T-helper 2 cell treated with Interferon-gamma antibody and Interleukin-4, amounts not matched to agents 5 μg/mL and 100 μg/mL, for 36 hours (primary cell): ENCODE results near the gene CD300LF.
A peak's percentile ranks its signal among the peaks of the same experiment; 100 is the strongest.

Experiments
- DNase-seq: peaks from one replicate; pipeline ENCODE4 v3.0.0; 2021; ENCODE audit warnings: low spot score
- H3K27ac Mint-ChIP-seq: one replicate; pipeline ENCODE4 v1.8.0; 2021; ENCODE audit warnings: mild to moderate bottlenecking, mixed read lengths
- H3K27me3 Mint-ChIP-seq: one replicate; pipeline ENCODE4 v1.8.0; 2021; ENCODE audit warnings: low read depth, mixed read lengths
- H3K36me3 Mint-ChIP-seq: one replicate; pipeline ENCODE4 v1.8.0; 2021; ENCODE audit warnings: low read depth, mixed read lengths
- H3K4me1 Mint-ChIP-seq: one replicate; pipeline ENCODE4 v1.8.0; 2021; ENCODE audit warnings: low read depth, mixed read lengths
- H3K4me3 Mint-ChIP-seq: one replicate; pipeline ENCODE4 v1.8.0; 2022; ENCODE audit warnings: mild to moderate bottlenecking, moderate library complexity, mixed read lengths
- H3K9me3 Mint-ChIP-seq: one replicate; pipeline ENCODE4 v1.8.0; 2021; ENCODE audit warnings: mixed read lengths

The CD300LF gene

DNA sequence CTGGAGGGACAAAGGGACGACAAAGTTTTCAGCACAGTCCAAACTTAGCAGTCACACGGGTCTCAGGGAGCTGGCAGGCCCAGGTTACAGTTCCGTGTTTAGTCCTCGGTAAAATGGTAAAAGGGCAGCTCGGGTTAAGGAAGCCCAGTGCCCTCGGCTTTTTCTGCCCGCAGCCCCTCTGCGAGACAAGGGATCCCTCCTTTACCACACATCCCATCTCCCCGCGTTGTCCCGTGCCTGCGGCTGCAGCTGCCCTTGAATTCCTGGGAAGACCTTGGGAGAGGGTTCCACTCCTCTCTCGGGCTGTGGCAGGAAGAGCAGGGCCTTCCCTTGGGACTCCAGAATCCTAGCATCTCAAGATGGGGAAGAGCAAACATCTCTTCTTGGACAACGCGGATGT, 17.1 kb upstream of the CD300LF start:
- Mint-ChIP-seq H3K27me3 (peaks cover 5% of the 10 kb centered on the region), H3K4me3 (no peak overlapping the region), H3K27ac (no peak overlapping the region), H3K4me1 (peaks cover 18% of the 10 kb centered on the region), H3K36me3 (peaks cover 1% of the 10 kb centered on the region), H3K9me3 (no peaks in the 10 kb centered on the region)
- no peak for DNase-seq

DNA sequence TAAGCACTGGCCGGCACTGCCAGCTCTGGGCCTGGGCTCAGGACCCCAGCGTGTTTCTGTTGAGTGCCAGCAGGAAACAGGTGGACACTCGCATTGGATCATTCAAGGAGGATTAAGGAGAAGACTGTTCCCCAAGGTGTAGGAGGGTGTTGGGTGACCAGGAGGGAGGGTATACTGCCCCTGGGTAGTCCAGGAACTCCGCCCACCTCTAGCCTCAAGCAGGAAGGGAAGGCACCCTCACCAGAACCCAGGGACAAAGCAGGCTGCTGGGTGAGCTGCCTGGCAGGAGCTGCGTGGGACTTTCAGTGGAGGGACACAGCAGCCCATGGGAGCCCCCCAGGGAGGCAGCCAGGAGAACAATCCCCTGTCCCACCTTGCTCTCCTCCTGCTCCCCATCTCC, 16.6 kb upstream of the CD300LF start:
- DNase-seq = no peak
- Mint-ChIP-seq H3K4me1 (peaks cover 13% of the 10 kb centered on the region), H3K9me3 (no peaks in the 10 kb centered on the region), H3K27ac (no peak overlapping the region), H3K27me3 (peaks cover 3% of the 10 kb centered on the region), H3K36me3 (peaks cover 1% of the 10 kb centered on the region), H3K4me3 (no peak overlapping the region)

DNA sequence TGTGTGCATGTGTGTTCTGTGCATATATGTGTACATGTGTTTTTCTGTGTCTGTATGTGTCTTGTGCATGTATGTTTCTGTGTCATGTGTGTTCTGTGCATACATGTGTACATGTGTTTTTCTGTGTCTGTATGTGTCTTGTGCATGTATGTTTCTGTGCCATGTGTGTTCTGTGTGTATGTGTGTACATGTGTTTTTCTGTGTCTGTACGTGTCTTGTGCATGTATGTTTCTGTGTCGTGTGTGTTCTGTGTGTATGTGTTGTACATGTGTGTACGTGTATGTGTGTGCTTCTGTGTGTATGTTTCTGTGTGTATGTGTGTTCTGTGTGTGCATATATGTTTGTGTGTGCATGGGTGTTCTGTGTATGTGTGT, 16.0 kb upstream of the CD300LF start:
- Mint-ChIP-seq H3K9me3 (no peaks in the 10 kb centered on the region), H3K4me3 (no peak overlapping the region), H3K4me1 (peaks cover 9% of the 10 kb centered on the region), H3K27me3 (peaks cover 7% of the 10 kb centered on the region), H3K27ac (no peak overlapping the region), H3K36me3 (no peaks in the 10 kb centered on the region)
- DNase-seq = no peak

DNA sequence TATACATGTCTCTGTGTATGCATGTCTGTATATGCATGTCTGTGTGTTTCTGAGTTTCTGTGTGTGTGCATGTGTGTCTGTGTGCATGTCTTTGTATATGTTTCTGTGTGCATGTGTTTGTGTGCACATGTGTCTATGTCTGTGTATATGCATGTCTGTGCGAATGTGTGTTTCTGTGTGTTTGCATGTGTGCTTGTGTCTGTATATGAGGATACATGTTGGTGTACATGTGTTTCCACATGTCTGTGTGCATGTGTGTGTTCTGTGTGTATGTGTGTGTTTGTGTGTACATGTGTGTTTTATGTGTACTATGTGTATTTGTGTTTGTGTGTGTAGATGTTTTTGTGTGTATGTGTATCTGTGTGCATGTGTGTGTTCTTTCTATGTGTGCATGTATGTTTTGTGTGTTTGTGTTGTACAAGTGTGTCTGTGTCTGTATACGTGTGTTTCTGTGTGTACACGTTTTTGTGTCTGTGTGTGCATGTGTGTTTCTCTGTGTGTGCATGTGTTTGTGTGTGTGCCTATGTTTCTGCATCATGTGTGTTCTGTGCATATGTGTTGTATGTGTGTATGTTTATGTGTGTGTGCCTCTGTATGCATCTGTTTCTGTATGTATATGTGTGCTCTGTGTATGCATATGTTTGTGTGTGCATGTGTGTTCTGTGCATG, 15.4 kb upstream of the CD300LF start:
- no peak overlapping the region for H3K4me3 Mint-ChIP-seq
- peaks cover 9% of the 10 kb centered on the region for H3K4me1 Mint-ChIP-seq
- no peak overlapping the region for H3K27ac Mint-ChIP-seq
- peaks cover 7% of the 10 kb centered on the region for H3K27me3 Mint-ChIP-seq
- H3K36me3 Mint-ChIP-seq = no peaks in the 10 kb centered on the region
- no peaks in the 10 kb centered on the region for H3K9me3 Mint-ChIP-seq
- DNase-seq = no peak

DNA sequence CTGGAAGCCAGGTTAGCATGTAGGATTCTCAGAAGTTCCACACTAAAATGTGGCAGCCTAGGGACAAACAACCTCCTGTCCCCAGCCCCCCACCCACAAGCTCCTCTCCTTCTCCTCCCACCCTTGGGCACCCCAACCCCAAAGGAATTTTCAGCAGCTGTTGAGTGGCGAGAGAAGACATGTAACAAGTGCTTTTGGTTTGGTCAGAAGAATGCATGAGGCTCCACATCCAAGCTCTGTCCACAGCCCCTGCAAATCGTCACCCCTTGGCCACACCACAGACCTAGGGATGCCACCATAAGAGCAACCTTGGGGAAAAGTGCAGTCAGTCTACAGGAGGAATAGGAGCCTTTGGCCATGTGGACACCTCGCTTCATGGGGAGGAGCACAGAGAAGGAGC, 12.4 kb upstream of the CD300LF start:
- Mint-ChIP-seq H3K9me3 (no peaks in the 10 kb centered on the region), H3K4me1 (peaks cover 3% of the 10 kb centered on the region), H3K27ac (no peak overlapping the region)

DNA sequence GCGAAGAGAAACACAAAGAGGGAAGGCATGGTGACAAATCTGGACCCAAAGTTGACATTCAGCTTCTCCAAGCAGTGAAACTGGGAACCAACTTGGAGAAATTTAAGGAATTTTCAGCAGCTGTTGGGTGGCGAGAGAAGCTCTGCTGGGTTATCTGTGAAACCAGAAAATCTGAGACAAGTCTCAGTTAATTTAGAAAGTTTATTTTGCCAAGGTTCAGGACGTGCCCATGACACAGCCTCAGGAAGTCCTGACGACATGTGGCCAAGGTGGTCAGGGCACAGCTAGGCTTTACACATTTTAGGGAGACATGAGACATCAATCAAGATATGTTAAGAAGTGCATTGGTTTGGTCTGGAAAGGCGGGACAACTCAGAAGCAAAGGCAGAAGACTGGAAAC, 11.2 kb upstream of the CD300LF start:
- Mint-ChIP-seq H3K9me3 (no peaks in the 10 kb centered on the region), H3K27me3 (peaks cover 21% of the 10 kb centered on the region), H3K27ac (no peak overlapping the region), H3K4me1 (no peaks in the 10 kb centered on the region), H3K36me3 (no peaks in the 10 kb centered on the region), H3K4me3 (no peak overlapping the region)
- DNase-seq = no peak

More for the DNA sequence above, 12.4 kb upstream of the CD300LF start:
- Mint-ChIP-seq H3K36me3 (no peaks in the 10 kb centered on the region), H3K27me3 (peaks cover 21% of the 10 kb centered on the region), H3K4me3 (no peak overlapping the region)
- no peak for DNase-seq

DNA sequence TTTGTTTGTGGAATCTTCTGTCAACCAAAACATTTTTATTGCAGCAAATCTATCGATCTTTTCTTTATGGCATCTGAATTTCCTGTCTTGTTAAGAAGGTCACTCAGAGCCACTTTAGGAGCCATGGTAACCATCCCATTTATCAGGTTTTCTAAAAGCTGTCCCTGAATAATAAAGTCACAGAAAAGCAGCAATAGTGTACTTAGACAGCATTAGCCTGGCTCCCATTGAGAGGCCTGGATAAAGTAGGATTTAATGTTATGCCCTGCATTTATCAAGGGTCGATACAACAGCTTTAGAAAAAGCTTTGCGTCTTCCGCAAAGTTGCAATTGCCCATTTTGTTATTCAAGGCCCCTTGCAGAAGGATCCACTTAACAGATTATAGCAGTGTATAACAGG, 10.1 kb upstream of the CD300LF start:
- no peak overlapping the region for H3K4me3 Mint-ChIP-seq
- H3K27ac Mint-ChIP-seq = no peak overlapping the region
- no peaks in the 10 kb centered on the region for H3K9me3 Mint-ChIP-seq
- H3K36me3 Mint-ChIP-seq = no peaks in the 10 kb centered on the region
- H3K4me1 Mint-ChIP-seq = no peaks in the 10 kb centered on the region
- DNase-seq = no peak
- H3K27me3 Mint-ChIP-seq = peaks cover 26% of the 10 kb centered on the region

DNA sequence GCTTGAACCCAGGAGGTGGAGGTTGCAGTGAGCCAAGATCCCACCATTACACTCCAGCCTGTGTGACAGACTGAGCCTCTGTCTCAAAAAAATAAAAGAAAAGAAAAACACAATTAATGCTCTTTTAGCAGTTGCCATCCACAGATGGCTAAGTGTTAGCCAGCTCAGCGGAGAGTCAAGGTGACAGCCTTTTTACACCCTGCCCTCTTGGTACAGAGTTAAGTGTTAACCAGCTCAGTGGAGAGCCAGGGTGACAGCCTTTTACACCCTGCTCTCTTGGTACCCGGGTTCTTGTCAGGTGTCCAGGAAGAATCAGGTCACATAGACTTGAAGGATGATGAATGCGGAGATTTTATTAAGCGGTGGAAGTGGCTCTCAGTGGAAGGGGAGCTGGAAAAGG, 7.8 kb upstream of the CD300LF start:
- no peak for DNase-seq
- no peaks in the 10 kb centered on the region for H3K4me1 Mint-ChIP-seq
- H3K36me3 Mint-ChIP-seq = no peaks in the 10 kb centered on the region
- no peak overlapping the region for H3K4me3 Mint-ChIP-seq
- peaks cover 31% of the 10 kb centered on the region for H3K27me3 Mint-ChIP-seq
- no peaks in the 10 kb centered on the region for H3K9me3 Mint-ChIP-seq
- no peak overlapping the region for H3K27ac Mint-ChIP-seq

DNA sequence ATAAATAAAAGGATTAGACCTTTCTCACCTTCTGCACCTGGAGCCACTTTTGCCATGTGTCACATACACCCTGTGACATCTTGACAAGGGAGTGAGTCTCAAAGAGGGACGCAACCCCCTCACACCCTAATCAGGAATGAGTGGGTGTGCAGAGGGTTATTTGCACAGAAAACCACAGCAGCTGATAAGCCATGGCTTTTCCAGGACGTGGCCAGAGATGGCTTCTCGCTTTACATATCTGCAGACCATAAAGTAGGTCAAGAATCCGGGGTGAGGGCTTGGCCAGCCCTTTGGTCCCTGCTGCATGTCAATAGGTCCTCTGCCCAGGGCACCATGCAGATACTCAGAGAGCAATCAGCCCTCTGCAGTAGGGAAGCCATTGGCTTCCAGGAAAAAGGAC, 2.4 kb upstream of the CD300LF start:
- Mint-ChIP-seq H3K9me3 (no peaks in the 10 kb centered on the region), H3K4me3 (no peak overlapping the region)

DNA sequence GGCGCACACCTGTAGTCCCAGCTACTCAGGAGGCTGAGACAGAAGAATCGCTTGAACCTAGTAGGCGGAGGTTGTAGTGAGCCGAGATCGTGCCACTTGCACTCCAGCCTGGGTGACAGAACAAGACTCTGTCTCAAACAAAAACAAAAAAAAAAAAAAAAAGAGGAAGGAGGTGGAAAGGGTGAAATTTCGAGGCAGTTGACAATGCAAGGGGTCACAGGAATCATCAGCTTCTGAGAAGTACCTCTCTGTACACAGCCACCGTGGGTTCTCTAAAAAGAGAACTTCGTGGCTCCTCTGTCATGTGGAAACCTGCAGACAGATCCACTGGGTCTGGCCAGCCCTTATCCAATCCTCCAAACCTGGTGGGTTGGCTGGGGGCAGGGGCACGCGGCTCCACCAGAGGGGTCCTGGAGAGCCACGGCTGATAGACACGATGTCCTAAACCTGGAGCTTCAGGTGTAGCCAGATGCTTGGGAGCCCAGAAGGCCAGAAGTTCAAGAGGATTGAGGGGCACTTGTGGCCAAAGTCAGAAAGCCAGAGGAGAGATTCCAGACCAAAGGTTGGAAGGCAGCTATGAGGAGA, 540 bp upstream of the CD300LF start:
- peaks cover 32% of the 10 kb centered on the region for H3K27me3 Mint-ChIP-seq
- H3K4me1 Mint-ChIP-seq = peaks cover 6% of the 10 kb centered on the region
- DNase-seq = no peak
- H3K36me3 Mint-ChIP-seq = no peaks in the 10 kb centered on the region
- H3K9me3 Mint-ChIP-seq = no peaks in the 10 kb centered on the region
- H3K4me3 Mint-ChIP-seq = no peak overlapping the region
- H3K27ac Mint-ChIP-seq = no peak overlapping the region

More for the DNA sequence above, 2.4 kb upstream of the CD300LF start:
- H3K4me1 Mint-ChIP-seq = peaks cover 6% of the 10 kb centered on the region
- peaks cover 34% of the 10 kb centered on the region for H3K27me3 Mint-ChIP-seq
- H3K36me3 Mint-ChIP-seq = no peaks in the 10 kb centered on the region
- DNase-seq = no peak
- H3K27ac Mint-ChIP-seq = no peak overlapping the region

DNA sequence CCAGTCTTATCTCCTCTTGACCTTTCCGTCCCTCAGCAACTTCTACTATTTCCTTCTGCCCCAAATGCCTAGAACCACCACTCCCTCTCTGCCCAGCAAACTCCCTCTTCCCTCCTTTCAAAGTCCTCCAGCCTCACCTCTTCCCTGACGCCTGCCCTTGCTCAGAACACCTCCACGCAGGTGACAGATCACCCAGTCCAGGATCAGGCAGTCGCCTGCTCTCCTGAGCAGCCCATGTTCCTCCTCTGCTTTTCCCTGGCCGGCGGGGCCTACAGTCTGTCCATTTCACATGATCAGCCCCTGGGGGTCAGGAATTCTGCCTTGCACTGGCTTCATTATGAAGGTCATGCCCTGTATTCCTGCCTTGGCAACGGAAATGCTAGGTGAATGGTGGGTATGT, 422 bp downstream of the CD300LF start:
- Mint-ChIP-seq H3K27me3 (peaks cover 33% of the 10 kb centered on the region), H3K27ac (no peak overlapping the region), H3K4me3 (no peak overlapping the region)

DNA sequence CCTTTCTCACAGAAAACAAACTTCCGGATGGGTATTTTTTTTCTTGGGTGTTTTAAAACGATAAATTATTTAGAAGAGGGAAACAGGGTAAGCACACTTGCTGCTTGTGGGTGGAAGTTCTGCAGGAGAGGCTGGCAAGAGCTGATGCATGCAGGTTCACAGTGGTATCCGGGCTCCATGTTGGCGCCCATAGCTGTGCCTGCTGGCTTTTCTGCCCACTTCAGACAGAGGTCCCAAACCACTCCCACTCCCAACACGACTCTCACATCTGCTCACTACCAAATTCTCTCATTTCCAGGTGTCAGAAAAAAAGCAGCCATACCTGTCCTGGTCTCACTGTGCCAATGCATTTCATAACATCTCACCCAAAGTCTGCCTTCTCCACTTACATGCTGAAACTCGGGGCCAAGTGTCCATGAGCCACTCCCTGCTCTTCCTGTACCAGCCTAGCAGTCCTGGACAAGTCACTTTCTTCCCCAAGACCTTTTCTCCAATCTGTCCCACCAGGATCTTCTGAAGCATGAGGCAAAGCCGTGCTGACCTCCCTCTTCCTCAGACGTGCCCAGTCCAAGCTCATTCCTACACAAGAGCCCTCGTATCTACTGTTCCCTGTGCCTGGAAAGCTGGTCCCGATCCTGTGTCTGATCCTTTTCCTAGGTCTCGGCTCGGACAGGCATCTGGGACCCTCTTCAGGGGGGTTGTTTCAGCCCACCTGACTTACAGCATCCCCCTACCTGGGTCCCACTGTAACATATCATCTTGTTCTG, 1.5 kb downstream of the CD300LF start:
- H3K27me3 Mint-ChIP-seq = peaks cover 38% of the 10 kb centered on the region
- no peak overlapping the region for H3K4me3 Mint-ChIP-seq
- H3K27ac Mint-ChIP-seq = peak overlapping the region; percentile 1
- no peaks in the 10 kb centered on the region for H3K36me3 Mint-ChIP-seq
- H3K4me1 Mint-ChIP-seq = peaks cover 6% of the 10 kb centered on the region
- no peak for DNase-seq
- H3K9me3 Mint-ChIP-seq = no peaks in the 10 kb centered on the region

More for the DNA sequence above, 422 bp downstream of the CD300LF start:
- Mint-ChIP-seq H3K4me1 (peaks cover 6% of the 10 kb centered on the region), H3K9me3 (no peaks in the 10 kb centered on the region), H3K36me3 (no peaks in the 10 kb centered on the region)
- no peak for DNase-seq

DNA sequence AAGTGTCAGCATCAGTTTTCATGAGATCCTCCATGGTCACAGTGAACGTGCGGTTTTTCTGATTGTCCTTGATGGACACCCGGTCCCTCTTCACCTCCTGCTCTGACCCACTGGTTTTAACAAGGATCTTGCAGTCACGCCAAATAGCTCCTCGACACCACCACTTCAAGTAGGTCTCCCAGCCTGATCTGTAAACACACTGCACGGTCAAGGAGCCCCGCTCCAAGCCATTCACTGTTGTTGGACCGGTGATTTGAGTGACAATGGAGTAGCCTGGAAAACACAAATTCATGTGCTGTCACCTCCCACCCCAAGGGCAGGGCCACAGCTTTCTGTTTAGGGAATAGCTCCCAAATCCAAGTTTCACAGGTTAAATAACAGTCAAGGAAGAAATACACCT, 8.2 kb downstream of the CD300LF start:
- Mint-ChIP-seq H3K9me3 (no peaks in the 10 kb centered on the region), H3K4me3 (no peak overlapping the region), H3K27ac (no peak overlapping the region), H3K27me3 (peaks cover 26% of the 10 kb centered on the region), H3K4me1 (no peaks in the 10 kb centered on the region), H3K36me3 (no peaks in the 10 kb centered on the region)
- no peak for DNase-seq

DNA sequence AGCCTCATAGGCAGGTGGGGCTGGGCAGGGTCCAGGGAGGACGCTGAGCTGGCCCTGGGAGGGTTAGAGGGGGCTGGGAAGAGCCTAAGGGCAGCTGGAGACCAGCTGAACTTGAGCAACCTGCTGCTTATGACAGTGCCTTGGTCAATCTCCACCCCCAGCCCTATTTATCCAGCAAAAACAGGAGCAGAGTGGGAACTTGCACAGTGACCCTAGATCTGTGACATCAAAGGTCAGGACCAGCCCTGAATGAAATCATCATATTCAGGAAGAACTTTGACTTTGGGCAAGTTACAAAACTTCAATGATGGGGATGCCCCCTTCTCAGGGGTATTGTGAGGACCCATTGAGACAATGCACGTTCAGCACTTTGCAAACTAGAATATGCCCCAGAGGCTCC, 9.4 kb downstream of the CD300LF start:
- peaks cover 25% of the 10 kb centered on the region for H3K27me3 Mint-ChIP-seq
- no peaks in the 10 kb centered on the region for H3K36me3 Mint-ChIP-seq
- no peak overlapping the region for H3K4me3 Mint-ChIP-seq
- DNase-seq = no peak
- H3K27ac Mint-ChIP-seq = no peak overlapping the region
- H3K4me1 Mint-ChIP-seq = no peaks in the 10 kb centered on the region
- H3K9me3 Mint-ChIP-seq = no peaks in the 10 kb centered on the region
